K562 (cell line): Measurements from ENCODE around the gene COASY.

Experiments used
- ATF2 ChIP-seq: sonication (generic); formaldehyde crosslinking; IDR thresholded peaks from 2 replicates; pipeline ENCODE4 v1.8.1; 2022; ENCODE audit warnings: missing genetic modification reagents
- CEBPB ChIP-seq: fragments of 450-650 bp; IDR thresholded peaks from 2 replicates; pipeline ENCODE4 v1.6.1; 2016; ENCODE audit warnings: missing genetic modification characterization, missing compliant biosample characterization
- CTCF ChIP-seq, 3 experiments: IDR thresholded peaks in 2 of 3; conservative IDR thresholded peaks in 1 of 3; 2 replicates each; pipeline ENCODE4 v1.5.1; 2011 to 2012; ENCODE audit warnings: low read length in 3 of 3, mild to moderate bottlenecking in 3 of 3, control low read depth in 2 of 3, improper control_type of control experiment in 1 of 3, inconsistent platforms in 1 of 3, low read depth in 1 of 3, mixed read lengths in 1 of 3, moderate library complexity in 1 of 3; ENCODE audit not compliant: insufficient read depth in 2 of 3
- ELF4 ChIP-seq: fragments of 450-650 bp; formaldehyde crosslinking; IDR thresholded peaks from 2 replicates; pipeline ENCODE4 v1.4.0; 2022; ENCODE audit warnings: missing genetic modification characterization
- GABPA ChIP-seq: fragments of 200-800 bp; sonication (Bioruptor generic); conservative IDR thresholded peaks from 2 replicates; pipeline ENCODE4 v1.6.1; 2016; ENCODE audit warnings: low read depth, missing genetic modification characterization, missing compliant biosample characterization
- JUND ChIP-seq, 2 experiments: IDR thresholded peaks; 2 replicates in 1 of 2; 3 replicates in 1 of 2; pipeline ENCODE4 v1.6.1; 2011; ENCODE audit warnings: borderline replicate concordance in 2 of 2, low read depth in 2 of 2, low read length in 2 of 2, improper control_type of control experiment in 1 of 2, missing biosample characterization in 1 of 2, missing genetic modification characterization in 1 of 2, missing genetic modification reagents in 1 of 2
- POLR2A ChIP-seq: fragments of 450-650 bp; conservative IDR thresholded peaks from 2 replicates; pipeline ENCODE4 v1.6.1; 2016
- RAD21 ChIP-seq, 2 experiments: fragments of 250-450 bp in 1 of 2; fragments of 450-650 bp in 1 of 2; sonication (Bioruptor Pico) in 1 of 2; formaldehyde crosslinking in 1 of 2; IDR thresholded peaks in 1 of 2; conservative IDR thresholded peaks in 1 of 2; 2 replicates each; pipeline versions ENCODE4 v1.4.0 to v1.8.0; 2020 to 2022; ENCODE audit warnings: mild to moderate bottlenecking in 2 of 2, moderate library complexity in 1 of 2
- RAD51 ChIP-seq: fragments of 450-650 bp; IDR thresholded peaks from 2 replicates; pipeline ENCODE4 v1.7.1; 2016; ENCODE audit warnings: low read depth, mild to moderate bottlenecking, borderline replicate concordance
- TAF1 ChIP-seq: IDR thresholded peaks from 2 replicates; pipeline ENCODE4 v1.6.1; 2011; ENCODE audit warnings: mild to moderate bottlenecking, low read length, moderate library complexity; ENCODE audit not compliant: insufficient read depth, control insufficient read depth, severe bottlenecking; ENCODE audit errors: extremely low read depth
- TCF7 ChIP-seq: sonication (generic); IDR thresholded peaks from 2 replicates; pipeline ENCODE4 v1.6.1; 2016; ENCODE audit warnings: antibody characterized with exemption, borderline replicate concordance
- USF2 ChIP-seq: sonication (generic); formaldehyde crosslinking; IDR thresholded peaks from 2 replicates; pipeline ENCODE4 v1.5.0; 2020; ENCODE audit warnings: missing genetic modification reagents
- ZBTB49 ChIP-seq: sonication (generic); formaldehyde crosslinking; IDR thresholded peaks from 2 replicates; pipeline ENCODE4 v1.8.0; 2022; ENCODE audit warnings: missing genetic modification reagents, mild to moderate bottlenecking, borderline replicate concordance

GRCh38 chr17:42586514-42587230, 24.7 kb downstream of the COASY start:
- TF ChIP-seq CTCF (IDR thresholded peaks at IDR 0.05 in 2 of 3, conservative IDR thresholded peaks at IDR 0.05 in 1 of 3; ENCODE audit: insufficient read depth in 2 of 3, low read depth in 1 of 3, low read length in 3 of 3) (no peak), GABPA (tag) (no peak), RAD51 (no peak), ATF2 (CRISPR knock-in tag) (no peak), RAD21 (CRISPR knock-in tag; conservative IDR thresholded peaks at IDR 0.05 in 1 of 2, IDR thresholded peaks at IDR 0.05 in 1 of 2) (no peak), TCF7 (no peak), JUND (IDR thresholded peaks at IDR 0.05; ENCODE audit: borderline replicate concordance, low read depth, low read length) (no peak), JUND (tag; IDR thresholded peaks at IDR 0.05; ENCODE audit: borderline replicate concordance, low read depth, low read length) (no peak), CEBPB (tag) (no peak), POLR2A (no peak), USF2 (CRISPR knock-in tag) (no peak), TAF1 (no peak), ZBTB49 (CRISPR knock-in tag) (no peak), ELF4 (CRISPR knock-in tag) (no peak)
